ENCODE data around the gene MBTPS1.

DNA sequence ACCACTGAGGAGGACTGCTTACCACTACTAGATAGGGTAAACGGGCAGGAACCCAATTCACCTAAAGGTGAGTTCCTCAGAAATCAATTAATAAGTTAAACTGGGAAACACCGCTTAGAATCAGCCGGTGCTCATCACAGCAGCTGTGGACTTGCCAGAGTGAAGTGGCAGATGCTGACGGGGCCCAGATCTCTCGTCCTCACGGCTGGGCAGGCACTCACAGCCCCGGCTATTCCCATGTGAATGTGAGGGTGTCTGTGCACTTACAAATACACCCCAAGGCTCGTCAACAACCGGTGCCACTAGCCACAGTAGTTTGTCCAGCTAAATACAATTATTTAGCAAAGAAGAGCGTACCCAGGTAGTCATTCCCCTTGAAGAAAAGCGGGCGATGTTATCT is 29.7 kb downstream of the MBTPS1 start:
- TF ChIP-seq CTCF (IDR thresholded peaks at IDR 0.05) = no peak
- TF ChIP-seq POLR2AphosphoS5 (IDR thresholded peaks at IDR 0.05) = no peak
- no peak for TF ChIP-seq POLR2A (IDR thresholded peaks at IDR 0.05)
- TF ChIP-seq EP300 (IDR thresholded peaks at IDR 0.05) = no peak

All from upper lobe of left lung (tissue), 4 donors.